ENCODE measurements around the gene RSU1.

The RSU1 gene

GRCh38 chr10:16648366-16648765 is 168.9 kb downstream of the RSU1 start:
- no peak overlapping the region for H3K27ac ChIP-seq
- H3K4me1 ChIP-seq = no peaks in the 10 kb centered on the region
- DNase-seq = no peak
- intact Hi-C loops (cut with DNase I; ENCODE audit: low total_unique reads) = no loop called here
- H3K27me3 ChIP-seq = no peaks in the 10 kb centered on the region
- TF ChIP-seq CTCF (IDR thresholded peaks at IDR 0.05) = no peak
- H3K4me3 ChIP-seq = no peak overlapping the region
- no peaks in the 10 kb centered on the region for H3K36me3 ChIP-seq
- no peaks in the 10 kb centered on the region for H3K9me3 ChIP-seq

- intact Hi-C loops (cut with DNase I; ENCODE audit: low total_unique reads) = no loop called here
- no peak for DNase-seq
These were observed 170.8 kb downstream of the RSU1 start for GRCh38 chr10:16646181-16647059.

GRCh38 chr10:16644146-16644545 is 173.1 kb downstream of the RSU1 start:
- Histone ChIP-seq H3K36me3 (no peaks in the 10 kb centered on the region), H3K27me3 (no peaks in the 10 kb centered on the region), H3K4me3 (no peak overlapping the region), H3K27ac (no peak overlapping the region), H3K4me1 (no peaks in the 10 kb centered on the region), H3K9me3 (no peaks in the 10 kb centered on the region)
- intact Hi-C loops (cut with DNase I; ENCODE audit: low total_unique reads) = no loop called here
- DNase-seq = no peak
- TF ChIP-seq CTCF (IDR thresholded peaks at IDR 0.05) = no peak

More at GRCh38 chr10:16646181-16647059, 170.8 kb downstream of the RSU1 start:
- TF ChIP-seq CTCF (IDR thresholded peaks at IDR 0.05) = no peak
- Histone ChIP-seq H3K9me3 (no peaks in the 10 kb centered on the region), H3K36me3 (no peaks in the 10 kb centered on the region), H3K27me3 (no peaks in the 10 kb centered on the region), H3K4me3 (no peak overlapping the region), H3K4me1 (no peaks in the 10 kb centered on the region), H3K27ac (no peak overlapping the region)

GRCh38 chr10:16643502-16643901 is 173.7 kb downstream of the RSU1 start:
- Histone ChIP-seq H3K36me3 (no peaks in the 10 kb centered on the region), H3K27ac (no peak overlapping the region), H3K9me3 (no peaks in the 10 kb centered on the region), H3K4me3 (no peak overlapping the region), H3K4me1 (no peaks in the 10 kb centered on the region), H3K27me3 (no peaks in the 10 kb centered on the region)
- TF ChIP-seq CTCF (IDR thresholded peaks at IDR 0.05) = no peak
- intact Hi-C loops (cut with DNase I; ENCODE audit: low total_unique reads) = no loop called here
- no peak for DNase-seq

GRCh38 chr10:16640153-16640552 is 177.1 kb downstream of the RSU1 start:
- H3K27ac ChIP-seq = no peak overlapping the region
- TF ChIP-seq CTCF (IDR thresholded peaks at IDR 0.05) = no peak
- H3K9me3 ChIP-seq = no peaks in the 10 kb centered on the region
- no peaks in the 10 kb centered on the region for H3K4me1 ChIP-seq
- no peaks in the 10 kb centered on the region for H3K27me3 ChIP-seq
- no peak for DNase-seq
- H3K36me3 ChIP-seq = no peaks in the 10 kb centered on the region
- intact Hi-C loops (cut with DNase I; ENCODE audit: low total_unique reads) = no loop called here
- H3K4me3 ChIP-seq = no peak overlapping the region

All from tibial artery (tissue), 4 donors.